GM12878 (cell line): ENCODE data around the gene KCNH4. TPM values are rescaled to one million over a fixed set of nuclear protein-coding genes. Genes with fewer than 3 reads are reported as not detected.

Experiments used
- ATAC-seq: fragments of 200-7000 bp; cut with Tn5 transposase; 3 replicates; pipeline ENCODE4 v1.9.1; 2020; ENCODE audit warnings: mild to moderate bottlenecking, moderate library complexity
- BruUV-seq: library from RNA; stranded (reverse); fragments of 400-500 nt; replicated peaks from 2 replicates; lab custom pipeline; 2021; lab: Mats Ljungman, UMichigan
- CTCF ChIA-PET: fragments of 300-600 bp; sonication (Branson Sonifier 250); formaldehyde crosslinking; extraction: SDS; loops from one replicate; lab custom pipeline; 2021; ENCODE audit warnings: inconsistent platforms; lab: Yijun Ruan, JAX
- POLR2A ChIA-PET: fragments of 350-600 bp; formaldehyde crosslinking; extraction: SDS; loops from one replicate; lab custom pipeline; 2021; ENCODE audit warnings: inconsistent platforms; lab: Charles Lee
- RAD21 ChIA-PET: fragments of 300-600 bp; sonication (Branson Sonifier 250); formaldehyde crosslinking; loops from one replicate; lab custom pipeline; 2023; ENCODE audit warnings: antibody characterized with exemption; ENCODE audit not compliant: unreplicated experiment; lab: Charles Lee
- SMC1A ChIA-PET: fragments of 300-600 bp; sonication (Branson Sonifier 250); formaldehyde crosslinking; loops from one replicate; lab custom pipeline; 2023; ENCODE audit not compliant: unreplicated experiment, uncharacterized antibody; lab: Charles Lee
- DNase-seq: peaks from one replicate; pipeline ENCODE4 v3.0.0-alpha.2; 2011; ENCODE audit warnings: low read depth, low spot score
- FAIRE-seq: peaks from 3 replicates; lab custom pipeline; 2011; peaks lifted over from hg19 to GRCh38; lab: Jason Lieb, UNC
- H2AFZ ChIP-seq: 2 replicates; pipeline ENCODE4 v1.6.0; 2011; ENCODE audit warnings: low read depth, low read length, control low read depth; ENCODE audit not compliant: control insufficient read depth
- H3K27ac ChIP-seq: 2 replicates; pipeline ENCODE4 v1.5.1; 2011; ENCODE audit warnings: control low read depth; ENCODE audit not compliant: control insufficient read depth, insufficient read depth
- H3K27me3 ChIP-seq, 2 experiments: replicated peaks in 1 of 2; 2 replicates each; pipeline versions ENCODE4 v1.6.0 to v1.6.1; 2011; ENCODE audit warnings: low read length in 1 of 2; ENCODE audit not compliant: control insufficient read depth in 2 of 2, insufficient read depth in 2 of 2
- H3K36me3 ChIP-seq, 2 experiments: 2 replicates each; pipeline ENCODE4 v1.5.1; 2011; ENCODE audit warnings: low read length in 1 of 2; ENCODE audit not compliant: control insufficient read depth in 2 of 2, insufficient read depth in 2 of 2
- H3K4me1 ChIP-seq: 2 replicates; pipeline ENCODE4 v1.6.1; 2011; ENCODE audit warnings: mild to moderate bottlenecking, low read length, moderate library complexity, mixed read lengths; ENCODE audit not compliant: control insufficient read depth, insufficient read depth
- H3K4me2 ChIP-seq: 2 replicates; pipeline ENCODE4 v1.6.0; 2011; ENCODE audit warnings: control low read depth; ENCODE audit not compliant: control insufficient read depth, insufficient read depth
- H3K4me3 ChIP-seq: fragments of 200-600 bp; sonication (generic); 2 replicates; pipeline ENCODE4 v1.5.1; 2016
- H3K79me2 ChIP-seq: 2 replicates; pipeline ENCODE4 v1.6.0; 2011; ENCODE audit warnings: low read length; ENCODE audit not compliant: control insufficient read depth, insufficient read depth
- H3K9ac ChIP-seq: 2 replicates; pipeline ENCODE4 v1.8.0; 2011; ENCODE audit warnings: low read length, control low read depth, mixed read lengths; ENCODE audit not compliant: control insufficient read depth, insufficient read depth
- H3K9me3 ChIP-seq: replicated peaks from 3 replicates; pipeline ENCODE4 v1.5.1; 2011; ENCODE audit warnings: mild to moderate bottlenecking, low read length; ENCODE audit not compliant: control insufficient read depth, insufficient read depth
- H4K20me1 ChIP-seq: 2 replicates; pipeline ENCODE4 v1.6.0; 2011; ENCODE audit not compliant: control insufficient read depth, insufficient read depth
- BMI1 ChIP-seq: fragments of 450-650 bp; IDR thresholded peaks from 2 replicates; pipeline ENCODE4 v1.6.1; 2016; ENCODE audit warnings: mild to moderate bottlenecking, moderate library complexity, borderline replicate concordance
- CBX5 ChIP-seq: sonication (generic); IDR thresholded peaks from 2 replicates; pipeline ENCODE4 v1.6.1; 2016; ENCODE audit warnings: low read depth, moderate library complexity, mild to moderate bottlenecking, inconsistent platforms
- MYC ChIP-seq: IDR thresholded peaks from 2 replicates; pipeline ENCODE4 v1.6.1; 2011; ENCODE audit warnings: mild to moderate bottlenecking, low read length, moderate library complexity, inconsistent platforms; ENCODE audit not compliant: insufficient read depth, insufficient replicate concordance, insufficient read length, severe bottlenecking
- RCOR1 ChIP-seq: conservative IDR thresholded peaks from 2 replicates; pipeline ENCODE4 v1.6.1; 2012; ENCODE audit warnings: low read depth, low read length, improper control_type of control experiment
- RFX5 ChIP-seq: IDR thresholded peaks from 2 replicates; pipeline ENCODE4 v1.6.1; 2011; ENCODE audit warnings: low read depth, low read length, improper control_type of control experiment
- TCF12 ChIP-seq: IDR thresholded peaks from 2 replicates; pipeline ENCODE4 v1.6.1; 2011; ENCODE audit warnings: low read depth, mild to moderate bottlenecking, low read length
- WGBS: methylation state at CpG from one replicate; pipeline ENCODE4 v1.1.6; 2016; ENCODE audit warnings: low lambda C conversion rate; ENCODE audit not compliant: insufficient replicate concordance, insufficient coverage; ENCODE audit errors: missing lambda C conversion rate; 5-methylcytosine and 5-hydroxymethylcytosine counted together
- in situ Hi-C: fragments of 300-500 bp; cut with MboI; formaldehyde crosslinking; loops from 9 replicates; pipeline ENCODE4 v1.14.3; 2018; ENCODE audit warnings: mixed read lengths
- intact Hi-C: fragments of 100-400 bp; cut with micrococcal nuclease; formaldehyde crosslinking; loops from one replicate; pipeline ENCODE4 v1.14.2; 2022; ENCODE audit not compliant: unreplicated experiment
- polyA plus RNA-seq, 11 experiments: library from polyadenylated mRNA; depleted of rRNA in 4 of 11; unstranded in 6 of 11; stranded (reverse) in 5 of 11; fragments of >200 nt; fragmentation: Nextera tagmentation in 4 of 11; fragmentation: Illumina TruSeq in 1 of 11; extraction: Ambion mirVana in 4 of 11; extraction: Trizol in 1 of 11; gene quantifications; 1 replicate in 1 of 11; 2 replicates in 10 of 11; pipeline versions ENCODE4 v1.2.1 to v1.2.3, GENCODE V29; 2011 to 2016; ENCODE audit warnings: inconsistent platforms in 2 of 11, missing spikeins in 2 of 11, low read depth in 1 of 11
- total RNA-seq, 4 experiments: library from RNA; depleted of rRNA in 3 of 4; stranded (reverse); fragments of >200 nt in 3 of 4; fragmentation: Illumina TruSeq in 1 of 4; extraction: Trizol in 1 of 4; gene quantifications; 2 replicates each; pipeline versions ENCODE4 v1.2.1 to v1.2.3, GENCODE V29; 2013 to 2021
- TF ChIP-seq, protein P1 (sequence below): fragments of 450-650 bp; conservative IDR thresholded peaks from 2 replicates; pipeline ENCODE4 v1.6.1; 2017; ENCODE audit warnings: mild to moderate bottlenecking, moderate library complexity
- TF ChIP-seq, protein P2 (sequence below): fragments of 450-650 bp; IDR thresholded peaks from 2 replicates; pipeline ENCODE4 v1.6.1; 2014; ENCODE audit warnings: mild to moderate bottlenecking
- TF ChIP-seq, protein P3 (sequence below): fragments of 450-650 bp; IDR thresholded peaks from 2 replicates; pipeline ENCODE4 v1.6.1; 2017; ENCODE audit warnings: antibody characterized with exemption, mild to moderate bottlenecking, moderate library complexity

Gene KCNH4
- total and polyA plus RNA-seq, 10 of the 15 experiments (the other 5 are each of a cell fraction or from before 2014, with no cell fraction given) = 0.03 to 0.88 (median 0.10) TPM; not detected in 2

DNA sequence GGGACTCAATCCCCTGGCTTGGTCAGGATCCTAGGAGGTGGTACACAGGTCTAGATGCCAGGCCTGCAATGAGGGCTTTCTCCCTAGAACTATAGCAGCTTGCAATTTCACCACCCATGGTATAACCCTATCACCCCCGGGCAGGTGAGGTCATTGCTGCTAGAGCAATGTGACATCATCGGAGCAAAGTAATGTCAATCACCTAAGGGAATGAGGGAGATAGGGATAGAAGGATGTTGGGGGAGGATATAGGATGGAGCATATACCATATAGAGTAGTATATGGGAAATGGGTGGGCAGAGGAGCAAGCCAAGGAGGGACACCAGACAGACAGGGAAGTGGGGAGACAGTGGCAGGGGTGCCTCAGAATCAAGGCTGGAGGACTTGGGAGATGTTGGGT, 3.3 kb downstream of the KCNH4 start:
- RAD21 ChIA-PET = interaction anchor here (1.0 to 4.7 kb wide), 2 partner anchors 58 to 60 kb away, joined by 4 to 78 read pairs; partner anchors contain the start of gene KAT2A
- ATAC-seq = no peak

More for the DNA sequence above, 3.3 kb downstream of the KCNH4 start:
- no peaks in the 10 kb centered on the region for H3K27me3 ChIP-seq
- peaks cover 32% of the 10 kb centered on the region for H3K4me1 ChIP-seq
- no peaks in the 10 kb centered on the region for H3K9me3 ChIP-seq
- H3K4me3 ChIP-seq = no peak overlapping the region
- H3K79me2 ChIP-seq = no peaks in the 10 kb centered on the region
- CTCF ChIA-PET = no interaction called here
- H2AFZ ChIP-seq = no peak overlapping the region
- intact Hi-C loops = no loop called here
- TF ChIP-seq CBX5 (no peak), RFX5 (no peak), BMI1 (no peak), RCOR1 (no peak), TCF12 (no peak), MYC (no peak)
- TF ChIP-seq, protein P1, sequence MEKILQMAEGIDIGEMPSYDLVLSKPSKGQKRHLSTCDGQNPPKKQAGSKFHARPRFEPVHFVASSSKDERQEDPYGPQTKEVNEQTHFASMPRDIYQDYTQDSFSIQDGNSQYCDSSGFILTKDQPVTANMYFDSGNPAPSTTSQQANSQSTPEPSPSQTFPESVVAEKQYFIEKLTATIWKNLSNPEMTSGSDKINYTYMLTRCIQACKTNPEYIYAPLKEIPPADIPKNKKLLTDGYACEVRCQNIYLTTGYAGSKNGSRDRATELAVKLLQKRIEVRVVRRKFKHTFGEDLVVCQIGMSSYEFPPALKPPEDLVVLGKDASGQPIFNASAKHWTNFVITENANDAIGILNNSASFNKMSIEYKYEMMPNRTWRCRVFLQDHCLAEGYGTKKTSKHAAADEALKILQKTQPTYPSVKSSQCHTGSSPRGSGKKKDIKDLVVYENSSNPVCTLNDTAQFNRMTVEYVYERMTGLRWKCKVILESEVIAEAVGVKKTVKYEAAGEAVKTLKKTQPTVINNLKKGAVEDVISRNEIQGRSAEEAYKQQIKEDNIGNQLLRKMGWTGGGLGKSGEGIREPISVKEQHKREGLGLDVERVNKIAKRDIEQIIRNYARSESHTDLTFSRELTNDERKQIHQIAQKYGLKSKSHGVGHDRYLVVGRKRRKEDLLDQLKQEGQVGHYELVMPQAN = no peak
- TF ChIP-seq, protein P2, sequence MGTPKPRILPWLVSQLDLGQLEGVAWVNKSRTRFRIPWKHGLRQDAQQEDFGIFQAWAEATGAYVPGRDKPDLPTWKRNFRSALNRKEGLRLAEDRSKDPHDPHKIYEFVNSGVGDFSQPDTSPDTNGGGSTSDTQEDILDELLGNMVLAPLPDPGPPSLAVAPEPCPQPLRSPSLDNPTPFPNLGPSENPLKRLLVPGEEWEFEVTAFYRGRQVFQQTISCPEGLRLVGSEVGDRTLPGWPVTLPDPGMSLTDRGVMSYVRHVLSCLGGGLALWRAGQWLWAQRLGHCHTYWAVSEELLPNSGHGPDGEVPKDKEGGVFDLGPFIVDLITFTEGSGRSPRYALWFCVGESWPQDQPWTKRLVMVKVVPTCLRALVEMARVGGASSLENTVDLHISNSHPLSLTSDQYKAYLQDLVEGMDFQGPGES = no peak
- TF ChIP-seq, protein P3, sequence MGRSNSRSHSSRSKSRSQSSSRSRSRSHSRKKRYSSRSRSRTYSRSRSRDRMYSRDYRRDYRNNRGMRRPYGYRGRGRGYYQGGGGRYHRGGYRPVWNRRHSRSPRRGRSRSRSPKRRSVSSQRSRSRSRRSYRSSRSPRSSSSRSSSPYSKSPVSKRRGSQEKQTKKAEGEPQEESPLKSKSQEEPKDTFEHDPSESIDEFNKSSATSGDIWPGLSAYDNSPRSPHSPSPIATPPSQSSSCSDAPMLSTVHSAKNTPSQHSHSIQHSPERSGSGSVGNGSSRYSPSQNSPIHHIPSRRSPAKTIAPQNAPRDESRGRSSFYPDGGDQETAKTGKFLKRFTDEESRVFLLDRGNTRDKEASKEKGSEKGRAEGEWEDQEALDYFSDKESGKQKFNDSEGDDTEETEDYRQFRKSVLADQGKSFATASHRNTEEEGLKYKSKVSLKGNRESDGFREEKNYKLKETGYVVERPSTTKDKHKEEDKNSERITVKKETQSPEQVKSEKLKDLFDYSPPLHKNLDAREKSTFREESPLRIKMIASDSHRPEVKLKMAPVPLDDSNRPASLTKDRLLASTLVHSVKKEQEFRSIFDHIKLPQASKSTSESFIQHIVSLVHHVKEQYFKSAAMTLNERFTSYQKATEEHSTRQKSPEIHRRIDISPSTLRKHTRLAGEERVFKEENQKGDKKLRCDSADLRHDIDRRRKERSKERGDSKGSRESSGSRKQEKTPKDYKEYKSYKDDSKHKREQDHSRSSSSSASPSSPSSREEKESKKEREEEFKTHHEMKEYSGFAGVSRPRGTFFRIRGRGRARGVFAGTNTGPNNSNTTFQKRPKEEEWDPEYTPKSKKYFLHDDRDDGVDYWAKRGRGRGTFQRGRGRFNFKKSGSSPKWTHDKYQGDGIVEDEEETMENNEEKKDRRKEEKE = no peak
- TF ChIP-seq, all 136 proteins: peak for 0
- no peak for DNase-seq
- no peak overlapping the region for H3K27ac ChIP-seq
- no peak for FAIRE-seq
- ChIA-PET POLR2A (no interaction called here), SMC1A (interaction anchor here (1.0 to 4.7 kb wide), 2 partner anchors 22 to 58 kb away, joined by 3 to 53 read pairs; partner anchors contain the start of gene KAT2A)
- 67% methylated on average over 2 of the region's 2 CpGs for whole genome bisulfite sequencing
- in situ Hi-C loops = no loop called here
- H3K9ac ChIP-seq = no peak overlapping the region
- no peaks in the 10 kb centered on the region for H3K36me3 ChIP-seq
- no TSS peak for BruUV-seq
- no peaks in the 10 kb centered on the region for H4K20me1 ChIP-seq
- H3K4me2 ChIP-seq = no peak overlapping the region
